ENCODE measurements around the gene WDPCP. TPM values are rescaled to one million over a fixed set of nuclear protein-coding genes. Genes with fewer than 3 reads are reported as not detected.

The WDPCP gene
- total RNA-seq, 3 donors from 2014 or later (not counting 1 experiment from before 2014, with no cell fraction given) = 22.0 to 23.7 (median 22.9) TPM

- ATAC-seq (no peak), DNase-seq (no peak)
- Mint-ChIP-seq H3K4me3 (no peak overlapping the region), H3K27ac (no peak overlapping the region), H3K9me3 (no peaks in the 10 kb centered on the region), H3K27me3 (ENCODE audit: low read depth in 2 of 2) (peaks cover 17 to 20% of the 10 kb centered on the region in 2 donors), H3K36me3 (no peaks in the 10 kb centered on the region), H3K4me1 (no peaks in the 10 kb centered on the region)
- WGBS (ENCODE audit: insufficient coverage) = 86% methylated on average over 1 of the region's 2 CpGs
- H3K4me1 ChIP-seq (ENCODE audit: control insufficient read depth, insufficient read depth, low read length) = no peaks in the 10 kb centered on the region
- no peaks in the 10 kb centered on the region for H3K36me3 ChIP-seq (ENCODE audit: control insufficient read depth, insufficient read depth, low read length)
- H3K9me3 ChIP-seq (ENCODE audit: control insufficient read depth, insufficient read depth, low read length) = no peaks in the 10 kb centered on the region
- intact Hi-C loops (cut with micrococcal nuclease) = no loop called here
- H3K4me3 ChIP-seq (ENCODE audit: low read length) = no peak overlapping the region
- peaks cover 3% of the 10 kb centered on the region for H3K27me3 ChIP-seq (ENCODE audit: control insufficient read depth, insufficient read depth, low read length)
- TF ChIP-seq, protein P1, sequence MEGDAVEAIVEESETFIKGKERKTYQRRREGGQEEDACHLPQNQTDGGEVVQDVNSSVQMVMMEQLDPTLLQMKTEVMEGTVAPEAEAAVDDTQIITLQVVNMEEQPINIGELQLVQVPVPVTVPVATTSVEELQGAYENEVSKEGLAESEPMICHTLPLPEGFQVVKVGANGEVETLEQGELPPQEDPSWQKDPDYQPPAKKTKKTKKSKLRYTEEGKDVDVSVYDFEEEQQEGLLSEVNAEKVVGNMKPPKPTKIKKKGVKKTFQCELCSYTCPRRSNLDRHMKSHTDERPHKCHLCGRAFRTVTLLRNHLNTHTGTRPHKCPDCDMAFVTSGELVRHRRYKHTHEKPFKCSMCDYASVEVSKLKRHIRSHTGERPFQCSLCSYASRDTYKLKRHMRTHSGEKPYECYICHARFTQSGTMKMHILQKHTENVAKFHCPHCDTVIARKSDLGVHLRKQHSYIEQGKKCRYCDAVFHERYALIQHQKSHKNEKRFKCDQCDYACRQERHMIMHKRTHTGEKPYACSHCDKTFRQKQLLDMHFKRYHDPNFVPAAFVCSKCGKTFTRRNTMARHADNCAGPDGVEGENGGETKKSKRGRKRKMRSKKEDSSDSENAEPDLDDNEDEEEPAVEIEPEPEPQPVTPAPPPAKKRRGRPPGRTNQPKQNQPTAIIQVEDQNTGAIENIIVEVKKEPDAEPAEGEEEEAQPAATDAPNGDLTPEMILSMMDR (IDR thresholded peaks at IDR 0.05) = no peak
- H3K27ac ChIP-seq (ENCODE audit: low read length) = no peak overlapping the region
These were observed 31.1 kb upstream of the WDPCP start for GRCh38 chr2:63619328-63619727.

GRCh38 chr2:63617366-63617765 is 29.1 kb upstream of the WDPCP start:
- Mint-ChIP-seq H3K9me3 (no peaks in the 10 kb centered on the region), H3K36me3 (no peaks in the 10 kb centered on the region), H3K4me1 (no peaks in the 10 kb centered on the region), H3K4me3 (no peak overlapping the region), H3K27ac (no peak overlapping the region), H3K27me3 (ENCODE audit: low read depth in 2 of 2) (peaks cover 9 to 21% of the 10 kb centered on the region in 2 donors)
- Histone ChIP-seq H3K4me1 (ENCODE audit: control insufficient read depth, insufficient read depth, low read length) (no peaks in the 10 kb centered on the region), H3K27ac (ENCODE audit: low read length) (no peak overlapping the region), H3K4me3 (ENCODE audit: low read length) (no peak overlapping the region), H3K27me3 (ENCODE audit: control insufficient read depth, insufficient read depth, low read length) (peaks cover 3% of the 10 kb centered on the region), H3K36me3 (ENCODE audit: control insufficient read depth, insufficient read depth, low read length) (no peaks in the 10 kb centered on the region), H3K9me3 (ENCODE audit: control insufficient read depth, insufficient read depth, low read length) (no peaks in the 10 kb centered on the region)
- intact Hi-C loops (cut with micrococcal nuclease) = no loop called here
- ATAC-seq = no peak
- TF ChIP-seq, protein P1 (IDR thresholded peaks at IDR 0.05) = no peak
- 92% methylated on average over 1 of the region's 1 CpG for WGBS (ENCODE audit: insufficient coverage)
- no peak for DNase-seq

DNA sequence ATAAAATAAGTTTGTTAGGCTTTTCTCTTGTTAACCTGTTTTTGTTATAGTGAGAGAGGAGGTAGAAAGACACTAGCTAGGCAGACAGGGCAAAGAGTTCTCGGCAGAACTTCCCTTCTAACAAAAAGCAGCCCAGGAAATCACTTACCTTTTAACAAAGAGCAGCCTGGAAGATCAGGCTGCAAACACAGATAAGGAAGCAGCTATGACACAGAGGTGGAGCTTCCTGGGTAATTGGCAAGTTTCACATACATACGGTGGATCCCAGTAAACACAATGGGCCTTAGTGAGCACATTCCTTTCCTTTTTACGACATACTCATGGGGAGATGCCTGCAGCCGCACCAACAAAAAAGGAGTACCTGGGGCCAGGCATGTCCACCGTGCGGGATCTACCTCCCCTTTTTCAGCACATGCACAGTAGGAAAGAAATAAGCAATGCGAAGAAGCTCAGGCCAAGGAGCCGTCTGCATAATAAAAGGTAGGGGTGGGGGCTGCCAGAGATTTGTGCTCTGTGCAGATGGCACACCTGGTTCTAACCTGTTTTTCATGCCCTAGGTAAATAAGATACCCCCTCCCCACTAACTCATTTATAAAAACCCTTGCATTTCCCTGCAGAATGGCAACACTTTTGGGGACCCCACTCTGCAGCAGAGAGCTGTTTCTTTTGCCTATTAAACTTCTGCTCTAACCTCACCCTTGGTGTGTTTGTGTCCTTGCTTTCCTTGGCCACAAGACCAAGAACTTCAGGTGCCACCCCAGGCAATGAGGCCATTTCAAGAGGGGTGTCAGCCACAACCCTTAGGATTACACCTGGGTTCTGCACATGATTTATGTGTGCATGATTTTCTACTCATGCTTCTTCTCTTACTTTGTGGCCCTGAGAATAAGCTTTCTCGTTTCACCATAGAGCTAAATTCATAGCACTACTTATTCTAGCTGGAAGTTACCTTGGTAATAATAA is 27.0 kb upstream of the WDPCP start:
- Histone ChIP-seq H3K9me3 (ENCODE audit: control insufficient read depth, insufficient read depth, low read length) (no peaks in the 10 kb centered on the region), H3K36me3 (ENCODE audit: control insufficient read depth, insufficient read depth, low read length) (no peaks in the 10 kb centered on the region), H3K27ac (ENCODE audit: low read length) (no peak overlapping the region), H3K4me3 (ENCODE audit: low read length) (no peak overlapping the region), H3K27me3 (ENCODE audit: control insufficient read depth, insufficient read depth, low read length) (peaks cover 3% of the 10 kb centered on the region), H3K4me1 (ENCODE audit: control insufficient read depth, insufficient read depth, low read length) (no peaks in the 10 kb centered on the region)
- ATAC-seq = no peak
- H3K27me3 Mint-ChIP-seq (ENCODE audit: low read depth in 2 of 2) = peaks cover 5 to 21% of the 10 kb centered on the region in 2 donors
- no peaks in the 10 kb centered on the region for H3K36me3 Mint-ChIP-seq
- H3K27ac Mint-ChIP-seq = no peak overlapping the region
- intact Hi-C loops (cut with micrococcal nuclease) = no loop called here
- TF ChIP-seq, protein P1 (IDR thresholded peaks at IDR 0.05) = no peak
- WGBS (ENCODE audit: insufficient coverage) = 81% methylated on average over 6 of the region's 9 CpGs
- no peak overlapping the region for H3K4me3 Mint-ChIP-seq
- H3K9me3 Mint-ChIP-seq = no peaks in the 10 kb centered on the region
- DNase-seq = no peak
- H3K4me1 Mint-ChIP-seq = no peaks in the 10 kb centered on the region
